IPS-NIHi7 (cell line): Measurements from ENCODE around the gene ERMAP.
A peak's percentile ranks its signal among the peaks of the same experiment; 100 is the strongest.
"Not testable (repeated sequence)": the region's sequence is repeated elsewhere in the genome, so short reads cannot be mapped to it uniquely, and the experiment has no call there.

Experiments
- DNase-seq: peaks from one replicate; pipeline ENCODE4 v3.0.0; 2012; ENCODE audit warnings: mixed read lengths; ENCODE audit errors: extremely low spot score

The ERMAP gene

GRCh38 chr1:42844592-42845140, 27.7 kb downstream of the ERMAP start:
- DNase-seq: no peak

DNA sequence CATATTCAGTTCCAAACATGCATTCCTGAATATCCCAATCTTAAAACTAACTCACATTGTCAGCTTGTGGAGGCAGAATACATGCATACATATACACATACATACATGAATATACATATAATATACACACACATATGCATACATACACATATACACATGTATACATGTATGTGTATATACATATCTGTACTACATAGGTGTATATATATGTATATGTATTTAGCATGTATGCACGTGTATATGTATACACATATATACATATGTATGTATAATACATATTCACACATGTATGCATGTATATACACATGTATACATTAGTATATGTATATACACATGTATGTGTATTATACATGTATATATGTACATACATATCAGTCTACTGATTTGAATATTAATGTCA, 28.3 kb downstream of the ERMAP start:
- DNase-seq: no peak

- no peak for DNase-seq
These were observed 28.9 kb downstream of the ERMAP start for GRCh38 chr1:42845866-42846256.

GRCh38 chr1:42846257-42847110, 29.6 kb downstream of the ERMAP start, which contains the start of gene ZNF691:
ZNF691 (plus strand) TSS chr1:42846613; CDS start chr1:42849659, 3,046 bp downstream.
- DNase-seq: peak; percentile 99

DNA sequence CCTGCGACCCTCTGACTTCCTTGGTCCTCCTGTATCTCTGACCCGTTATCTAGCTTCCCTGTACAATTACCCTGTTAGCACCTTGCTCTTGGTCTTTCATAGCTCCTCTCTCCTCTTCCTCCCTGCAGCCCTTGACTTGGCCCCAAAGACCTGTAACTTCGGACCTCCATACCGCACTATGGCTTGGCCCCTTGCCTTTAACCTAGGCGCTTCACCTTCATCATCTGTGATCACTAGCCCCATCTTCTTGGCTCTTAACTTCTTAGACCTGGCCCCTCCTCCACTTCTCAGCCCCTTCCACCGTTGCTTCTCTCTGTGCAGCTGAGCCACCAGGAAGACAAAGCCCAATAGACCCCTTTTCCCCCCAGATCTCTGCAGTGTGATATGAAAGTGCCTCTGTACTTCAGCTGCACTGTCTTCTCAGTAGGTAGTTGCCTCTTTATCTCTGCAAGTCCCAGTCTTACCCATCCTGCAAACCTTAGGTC, 30.2 kb downstream of the ERMAP start:
- no peak for DNase-seq

DNA sequence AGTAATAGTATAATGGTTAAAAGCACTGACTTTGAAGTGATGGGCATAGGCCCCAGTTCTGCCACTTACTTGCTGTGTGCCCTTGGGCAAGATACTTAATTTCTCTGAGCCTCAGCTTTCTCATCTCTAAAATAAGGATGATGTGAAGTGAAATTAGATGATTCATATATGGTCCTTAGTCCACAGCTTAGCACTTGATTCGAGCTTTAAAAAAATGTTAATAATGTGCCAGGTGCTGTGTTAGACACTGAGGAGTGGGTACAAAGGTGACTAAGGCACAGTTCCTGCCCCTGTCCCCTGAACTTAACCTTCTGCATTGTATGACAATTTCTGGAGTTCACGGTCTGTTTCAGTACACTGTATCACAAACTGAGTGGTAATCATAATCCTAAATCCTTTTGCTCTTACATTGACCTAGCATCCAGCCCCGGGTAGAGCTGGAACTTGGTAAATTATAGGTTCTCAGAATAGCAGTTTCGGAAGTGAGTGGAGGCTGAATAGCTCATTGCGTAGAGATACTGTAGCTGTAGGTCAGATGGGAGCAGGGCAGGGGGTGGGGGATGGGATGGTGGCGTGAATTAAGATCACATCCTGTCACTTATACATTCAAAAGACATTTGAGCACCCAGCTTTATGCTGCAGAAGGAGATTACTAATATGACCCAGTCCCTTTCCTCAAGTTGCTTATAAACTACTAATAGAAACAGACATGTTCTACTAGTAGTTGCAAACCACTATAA, 31.0 kb downstream of the ERMAP start:
- no peak for DNase-seq

DNA sequence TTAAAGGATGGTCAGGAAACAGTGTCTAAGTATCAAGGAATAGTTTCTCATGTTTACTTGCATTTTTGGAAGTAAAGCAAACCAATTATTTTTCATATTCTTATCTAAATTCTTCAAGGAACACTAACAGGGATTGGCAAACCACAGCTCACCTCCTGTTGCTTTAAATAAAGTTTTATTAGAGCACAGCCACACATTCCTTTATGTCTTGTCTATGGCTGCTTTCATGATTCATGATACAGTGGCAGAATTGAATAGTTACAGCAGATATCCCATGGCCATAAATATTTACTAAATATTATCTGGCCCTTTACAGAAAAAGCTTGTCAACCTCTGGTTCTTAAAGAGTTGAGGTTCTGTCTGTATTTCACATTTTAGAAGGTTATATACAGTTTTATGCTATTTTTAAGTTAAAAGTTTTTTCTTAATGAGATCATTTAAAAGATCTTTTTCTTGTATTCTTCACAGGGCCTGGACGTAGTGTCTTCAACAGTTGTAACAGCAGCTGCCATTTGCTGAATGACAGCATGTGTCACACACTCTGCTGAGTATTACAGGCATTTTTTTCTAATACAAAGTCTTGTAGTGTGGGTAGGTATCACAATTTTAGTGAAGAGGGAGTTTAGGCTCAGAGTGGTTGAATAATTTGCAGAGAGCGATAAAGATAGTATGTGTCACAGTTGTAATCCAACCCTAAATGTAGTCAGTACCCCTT, 32.1 kb downstream of the ERMAP start:
- no peak for DNase-seq

- DNase-seq: no peak
These were observed 33.0 kb downstream of the ERMAP start for GRCh38 chr1:42849944-42850343.

DNA sequence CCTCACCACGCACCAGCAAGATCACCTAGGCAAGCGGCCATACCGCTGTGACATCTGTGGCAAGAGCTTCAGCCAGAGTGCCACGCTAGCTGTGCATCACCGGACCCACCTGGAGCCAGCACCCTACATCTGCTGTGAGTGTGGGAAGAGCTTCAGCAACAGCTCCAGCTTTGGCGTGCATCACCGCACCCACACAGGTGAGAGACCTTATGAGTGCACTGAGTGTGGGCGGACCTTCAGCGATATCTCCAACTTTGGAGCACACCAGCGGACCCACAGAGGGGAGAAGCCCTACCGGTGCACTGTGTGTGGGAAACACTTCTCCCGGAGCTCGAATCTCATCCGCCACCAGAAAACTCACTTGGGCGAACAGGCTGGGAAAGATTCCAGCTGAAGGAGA, 34.5 kb downstream of the ERMAP start:
- no peak for DNase-seq

DNA sequence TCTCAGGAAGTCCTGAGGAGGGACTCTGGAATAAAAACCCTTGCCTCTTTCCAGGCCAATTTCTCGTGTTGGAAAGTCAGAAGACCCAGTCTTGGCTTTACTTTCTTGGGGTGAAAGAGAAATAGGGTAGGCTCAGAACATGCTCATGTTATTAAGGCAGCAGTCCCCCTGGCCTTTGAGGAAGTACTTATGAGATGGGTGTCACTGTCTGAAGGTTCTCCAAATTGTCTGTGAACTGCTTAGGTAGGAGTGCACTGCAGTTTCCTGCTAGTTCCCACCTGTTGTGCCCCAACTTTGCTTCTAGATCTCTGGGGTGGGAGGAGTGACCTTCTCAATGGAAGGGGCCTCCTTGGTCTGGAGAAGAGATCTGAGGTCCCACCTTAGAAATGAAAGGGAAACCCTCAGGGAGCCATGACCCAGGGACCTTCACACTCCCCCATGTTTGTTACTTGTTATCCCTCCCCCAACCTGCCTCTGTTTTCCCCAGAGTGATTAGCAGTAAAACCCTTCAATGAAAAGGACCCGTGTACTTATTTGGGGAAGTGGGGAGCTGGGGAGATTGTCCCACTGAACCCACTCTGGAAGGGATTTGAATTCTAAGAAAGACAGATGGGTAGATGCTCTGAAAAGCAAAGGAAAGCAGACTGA, 35.2 kb downstream of the ERMAP start:
- no peak for DNase-seq

DNA sequence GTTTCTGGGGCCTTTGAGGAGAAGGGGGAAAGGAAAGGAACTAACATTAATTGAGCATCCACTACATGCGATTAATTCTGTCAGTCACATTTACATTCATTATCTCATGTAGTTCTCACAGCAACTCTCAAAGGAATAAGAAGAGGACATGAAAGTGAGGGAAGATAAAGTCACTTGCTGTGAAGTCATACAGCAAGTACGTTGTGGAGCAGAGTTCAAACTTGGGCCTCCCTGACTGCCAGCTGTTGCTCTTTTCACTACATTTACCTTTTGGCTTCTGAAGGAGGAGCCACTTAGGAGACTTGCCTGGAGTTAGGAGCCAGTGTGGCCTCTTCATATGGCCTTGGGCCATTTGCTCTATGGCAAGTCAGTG, 35.7 kb downstream of the ERMAP start:
- DNase-seq: no peak

DNA sequence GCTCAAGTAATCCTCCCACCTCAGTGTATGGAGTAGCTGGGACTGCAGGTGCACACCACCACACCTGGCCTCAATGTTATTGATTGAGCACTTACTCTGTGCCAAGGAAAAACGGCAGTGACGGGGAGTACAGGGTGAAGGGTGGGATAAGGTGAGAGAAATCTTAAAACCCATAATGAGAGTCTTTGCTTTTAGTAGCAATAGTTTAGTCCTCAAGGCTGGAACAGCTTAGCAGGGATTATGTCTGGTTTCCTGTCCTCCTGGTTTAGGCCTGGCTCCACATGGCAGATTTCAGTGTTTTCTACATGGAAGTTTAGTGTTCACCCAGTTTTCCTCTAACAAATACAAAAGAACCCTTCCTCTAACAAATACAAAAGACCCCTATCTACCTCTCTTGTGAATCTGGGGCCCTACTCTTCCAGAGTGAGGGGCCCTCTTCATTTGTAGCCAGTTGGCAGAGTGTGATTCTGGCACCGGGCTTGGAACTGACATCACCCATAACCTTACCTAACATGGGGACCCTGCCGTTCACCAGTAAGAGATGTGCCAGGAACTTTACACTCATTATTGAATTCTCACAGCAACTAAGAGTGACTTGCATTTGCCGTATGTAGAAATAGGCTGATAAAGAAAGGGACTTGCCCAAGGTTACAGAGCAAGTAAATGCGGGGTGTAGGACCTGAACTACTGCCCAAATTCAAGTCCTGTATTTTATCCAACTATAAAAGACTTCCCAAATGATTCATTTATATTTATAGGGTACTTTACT, 36.4 kb downstream of the ERMAP start:
- no peak for DNase-seq

DNA sequence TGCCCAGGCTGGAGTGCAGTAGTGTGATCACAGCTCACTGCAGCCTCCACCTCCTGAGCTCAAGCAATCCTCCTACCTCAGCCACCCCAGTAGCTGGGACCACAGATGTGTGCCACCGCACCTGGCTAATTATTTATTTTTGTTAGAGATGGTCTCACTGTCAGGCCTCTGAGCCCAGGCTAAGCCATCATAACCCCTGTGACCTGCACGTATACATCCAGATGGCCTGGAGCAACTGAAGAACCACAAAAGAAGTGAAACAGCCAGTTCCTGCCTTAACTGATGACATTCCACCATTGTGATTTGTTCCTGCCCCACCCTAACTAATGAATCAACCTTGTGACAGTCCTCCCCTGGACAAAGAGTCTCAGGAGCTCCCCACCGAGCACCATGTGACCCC, 39.6 kb downstream of the ERMAP start:
- DNase-seq: not testable (repeated sequence)

DNA sequence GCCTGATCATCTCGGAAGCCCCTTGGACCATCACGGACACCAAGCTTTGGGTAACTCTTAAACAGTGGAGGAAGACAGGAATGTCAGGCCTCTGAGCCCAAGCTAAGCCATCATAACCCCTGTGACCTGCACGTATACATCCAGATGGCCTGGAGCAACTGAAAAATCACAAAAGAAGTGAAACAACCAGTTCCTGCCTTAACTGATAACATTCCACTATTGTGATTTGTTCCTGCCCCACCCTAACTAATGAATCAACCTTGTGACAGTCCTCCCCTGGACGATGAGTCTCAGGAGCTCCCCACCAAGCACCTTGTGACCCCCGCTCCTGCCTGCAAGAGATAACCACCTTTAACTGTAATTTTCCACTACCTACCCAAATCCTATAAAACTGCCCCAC, 42.4 kb downstream of the ERMAP start:
- not testable (repeated sequence) for DNase-seq

- no peak for DNase-seq
These were observed 43.6 kb downstream of the ERMAP start for GRCh38 chr1:42860339-42861013.

GRCh38 chr1:42861014-42861399, 44.1 kb downstream of the ERMAP start:
- DNase-seq: no peak

- no peak for DNase-seq
These were observed 49.6 kb downstream of the ERMAP start for GRCh38 chr1:42866549-42866948.

DNA sequence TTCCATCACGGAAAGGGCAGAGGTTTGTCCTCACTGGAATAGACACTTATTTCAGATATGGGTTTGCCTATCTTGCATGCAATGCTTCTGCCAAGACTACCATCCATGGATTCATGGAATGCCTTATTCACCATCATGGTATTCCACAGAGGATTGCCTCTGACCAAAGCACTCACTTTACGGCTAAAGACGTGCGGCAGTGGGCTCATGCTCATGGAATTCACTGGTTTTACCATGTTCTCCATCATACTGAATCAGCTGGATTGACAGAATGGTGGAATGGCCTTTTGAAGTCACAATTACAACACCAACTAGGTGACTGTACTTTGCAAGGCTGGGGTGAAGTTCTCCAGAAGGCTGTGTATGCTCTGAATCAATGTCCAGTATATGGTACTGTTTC, 51.5 kb downstream of the ERMAP start:
- DNase-seq: not testable (repeated sequence)

- DNase-seq: not testable (repeated sequence)
These were observed 52.3 kb downstream of the ERMAP start for GRCh38 chr1:42869254-42869653.

DNA sequence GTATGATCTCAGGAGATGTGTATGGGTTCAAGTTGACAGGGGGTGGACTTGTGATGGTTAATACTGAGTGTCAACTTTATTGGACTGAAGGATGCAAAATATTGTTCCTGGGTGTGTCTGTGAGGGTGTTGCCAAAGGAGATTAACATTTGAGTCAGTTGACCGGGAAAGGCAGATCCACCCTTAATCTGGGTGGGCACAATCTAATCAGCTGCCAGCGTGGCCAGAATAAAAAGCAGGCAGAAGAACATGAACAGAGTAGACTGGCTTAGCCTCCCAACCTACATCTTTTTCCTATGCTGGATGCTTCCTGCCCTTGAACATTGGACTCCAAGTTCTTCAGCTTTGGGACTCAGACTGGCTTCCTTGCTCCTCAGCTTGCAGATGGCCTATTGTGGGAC, 52.8 kb downstream of the ERMAP start:
- DNase-seq: not testable (repeated sequence)
